Ramos (cell line): ENCODE results near the gene STK11.

Experiments used
- in situ Hi-C: fragments of 300-500 bp; cut with MboI; formaldehyde crosslinking; loops from one replicate; pipeline ENCODE4 v1.14.3; 2022; ENCODE audit warnings: low sequenced_read_pairs; ENCODE audit not compliant: unreplicated experiment

STK11 gene

DNA sequence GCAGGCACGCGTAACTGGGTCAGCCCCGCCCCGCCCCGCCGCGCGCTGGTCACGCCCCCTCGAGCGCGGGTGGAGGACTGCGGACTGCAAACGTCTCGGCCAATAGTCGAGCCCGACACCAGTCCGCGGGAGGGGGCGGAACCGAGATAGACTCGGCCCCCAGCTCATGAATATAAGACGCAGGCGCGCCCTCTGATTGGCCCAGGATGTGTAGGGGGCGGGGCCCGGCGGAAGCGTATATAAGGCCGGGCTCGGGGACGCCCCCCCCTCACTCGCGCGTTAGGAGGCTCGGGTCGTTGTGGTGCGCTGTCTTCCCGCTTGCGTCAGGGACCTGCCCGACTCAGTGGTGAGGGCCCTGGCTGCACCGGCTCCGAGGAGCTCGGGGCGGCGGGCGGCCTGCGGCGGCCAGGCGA is 63.5 kb downstream of the STK11 start, which contains the start of gene CIRBP:
Gene CIRBP, plus strand, starts transcription at position 268 of the 413 bp plus-strand sequence. CDS start 1,602 bp downstream, outside the sequence.
- in situ Hi-C loops: no loop called here

DNA sequence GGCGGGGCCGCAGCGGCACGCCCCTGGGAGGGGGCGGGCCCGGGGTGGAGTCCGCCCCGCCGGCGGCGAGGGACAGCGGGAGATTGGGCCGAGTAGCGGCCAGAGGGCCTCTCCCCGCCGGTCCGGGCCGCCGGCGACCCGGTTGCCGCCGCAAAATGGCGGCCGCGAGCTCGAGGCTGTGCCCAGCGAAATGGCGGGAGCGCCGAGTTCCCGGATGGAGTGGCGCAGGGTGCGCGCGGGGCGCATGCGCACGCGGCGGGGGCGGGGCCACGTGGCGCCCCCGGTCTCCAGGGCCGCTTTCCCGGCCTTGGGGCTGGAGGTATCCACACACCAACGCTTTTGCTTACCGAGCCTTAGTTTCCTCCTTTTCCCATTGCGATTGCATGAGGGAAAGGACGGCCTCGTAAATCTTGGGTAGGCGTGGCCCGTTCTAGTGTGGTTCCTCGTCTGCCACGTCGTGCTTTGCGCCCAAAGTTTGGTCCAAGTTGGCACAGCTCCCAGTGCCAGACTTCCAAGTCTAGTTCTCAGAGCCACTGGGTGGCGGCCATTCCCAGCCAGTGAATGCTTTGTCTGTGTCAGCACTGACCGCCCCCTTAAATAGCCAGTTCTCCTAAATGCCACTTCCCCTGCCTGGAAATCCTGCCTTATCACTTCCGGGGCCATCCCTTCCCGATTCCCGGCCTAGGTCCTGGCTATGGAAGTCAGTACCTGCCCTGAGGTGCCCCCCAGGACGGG is 64.1 kb downstream of the STK11 start:
- in situ Hi-C loops: no loop called here

DNA sequence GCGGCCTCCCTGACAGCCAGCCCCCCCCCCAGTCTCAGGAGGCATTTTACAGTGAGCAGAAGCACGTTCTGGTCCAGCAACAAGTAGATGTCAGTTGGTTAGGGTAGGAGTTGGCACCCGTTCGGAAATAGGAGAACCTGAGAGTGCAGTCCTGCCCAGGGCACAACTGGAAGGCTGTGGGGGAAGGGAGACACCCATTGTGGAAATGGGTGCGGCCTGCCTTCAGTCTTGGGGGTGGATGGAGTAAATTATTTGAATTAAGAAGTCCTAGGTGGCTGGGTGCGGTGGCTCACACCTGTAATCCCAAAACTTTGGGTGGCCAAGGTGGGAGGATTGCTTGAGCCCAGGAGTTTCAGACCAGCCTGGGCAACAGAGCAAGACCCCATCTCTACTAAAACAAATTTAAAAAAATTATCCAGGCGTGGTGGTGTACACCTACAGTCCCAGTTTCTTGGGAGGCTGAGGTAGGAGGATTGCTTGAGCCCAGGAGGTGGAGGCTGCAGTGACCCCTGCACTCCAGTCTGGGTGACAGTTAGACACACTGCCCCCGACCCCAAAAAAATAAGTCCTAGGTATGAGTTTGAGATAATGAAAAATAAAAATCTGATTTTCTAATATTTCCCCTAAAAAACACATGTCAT is 64.8 kb downstream of the STK11 start:
- in situ Hi-C loops: no loop called here

DNA sequence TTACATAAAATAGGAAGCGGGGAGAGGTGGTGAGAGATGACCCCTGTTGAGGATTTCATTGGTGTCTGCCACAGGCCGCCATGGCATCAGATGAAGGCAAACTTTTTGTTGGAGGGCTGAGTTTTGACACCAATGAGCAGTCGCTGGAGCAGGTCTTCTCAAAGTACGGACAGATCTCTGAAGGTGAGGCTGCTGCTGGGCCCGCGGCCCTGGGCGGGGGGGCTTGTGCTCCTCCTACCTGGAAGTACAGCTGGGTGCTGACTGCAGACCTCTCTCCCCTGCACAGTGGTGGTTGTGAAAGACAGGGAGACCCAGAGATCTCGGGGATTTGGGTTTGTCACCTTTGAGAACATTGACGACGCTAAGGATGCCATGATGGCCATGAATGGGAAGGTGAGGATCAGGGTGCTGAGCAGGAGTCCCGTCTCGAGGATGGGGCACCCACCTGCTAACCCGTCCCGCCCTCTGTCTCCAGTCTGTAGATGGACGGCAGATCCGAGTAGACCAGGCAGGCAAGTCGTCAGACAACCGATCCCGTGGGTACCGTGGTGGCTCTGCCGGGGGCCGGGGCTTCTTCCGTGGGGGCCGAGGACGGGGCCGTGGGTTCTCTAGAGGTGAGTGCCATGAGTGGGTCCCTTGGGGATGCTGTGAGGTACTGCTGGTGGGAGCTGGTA is 65.4 kb downstream of the STK11 start:
- in situ Hi-C loops: no loop called here

DNA sequence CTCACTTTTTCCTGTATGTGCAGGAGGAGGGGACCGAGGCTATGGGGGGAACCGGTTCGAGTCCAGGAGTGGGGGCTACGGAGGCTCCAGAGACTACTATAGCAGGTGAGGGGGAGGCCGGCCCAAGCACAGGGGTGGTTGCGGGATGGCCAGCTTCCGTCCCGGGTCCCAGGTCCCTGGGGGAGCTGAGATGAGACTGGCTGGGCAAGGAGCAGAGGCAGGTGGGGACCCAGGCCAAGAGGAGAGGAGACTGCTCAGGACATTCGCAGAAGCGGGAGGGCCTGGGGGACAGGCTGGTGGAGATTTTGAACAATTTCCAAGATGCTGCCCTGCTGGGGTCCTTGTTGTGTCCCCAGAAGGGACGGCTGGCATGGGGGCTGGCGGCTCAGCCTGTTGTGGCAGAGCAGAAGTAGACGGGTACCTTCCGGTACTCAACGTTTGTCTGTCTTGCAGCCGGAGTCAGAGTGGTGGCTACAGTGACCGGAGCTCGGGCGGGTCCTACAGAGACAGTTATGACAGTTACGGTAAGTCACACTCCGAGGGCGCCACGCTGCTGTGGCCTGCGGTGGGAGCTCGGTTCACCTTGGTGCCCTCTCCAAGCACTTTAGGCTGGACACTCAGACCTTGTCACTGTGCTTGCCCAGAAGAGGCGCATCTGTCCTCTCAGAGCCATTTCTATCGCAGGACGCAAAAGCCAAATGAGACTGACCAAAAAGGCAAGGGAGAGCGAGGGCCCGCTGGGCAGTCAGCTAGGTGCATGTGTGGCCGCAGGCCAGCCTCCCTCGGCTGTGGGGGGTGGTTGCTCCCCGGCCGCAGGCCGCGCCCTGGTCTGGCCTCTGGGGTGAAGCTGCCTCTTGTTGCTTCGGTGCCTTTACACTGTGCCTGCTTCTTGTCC is 66.2 kb downstream of the STK11 start:
- in situ Hi-C loops: no loop called here

DNA sequence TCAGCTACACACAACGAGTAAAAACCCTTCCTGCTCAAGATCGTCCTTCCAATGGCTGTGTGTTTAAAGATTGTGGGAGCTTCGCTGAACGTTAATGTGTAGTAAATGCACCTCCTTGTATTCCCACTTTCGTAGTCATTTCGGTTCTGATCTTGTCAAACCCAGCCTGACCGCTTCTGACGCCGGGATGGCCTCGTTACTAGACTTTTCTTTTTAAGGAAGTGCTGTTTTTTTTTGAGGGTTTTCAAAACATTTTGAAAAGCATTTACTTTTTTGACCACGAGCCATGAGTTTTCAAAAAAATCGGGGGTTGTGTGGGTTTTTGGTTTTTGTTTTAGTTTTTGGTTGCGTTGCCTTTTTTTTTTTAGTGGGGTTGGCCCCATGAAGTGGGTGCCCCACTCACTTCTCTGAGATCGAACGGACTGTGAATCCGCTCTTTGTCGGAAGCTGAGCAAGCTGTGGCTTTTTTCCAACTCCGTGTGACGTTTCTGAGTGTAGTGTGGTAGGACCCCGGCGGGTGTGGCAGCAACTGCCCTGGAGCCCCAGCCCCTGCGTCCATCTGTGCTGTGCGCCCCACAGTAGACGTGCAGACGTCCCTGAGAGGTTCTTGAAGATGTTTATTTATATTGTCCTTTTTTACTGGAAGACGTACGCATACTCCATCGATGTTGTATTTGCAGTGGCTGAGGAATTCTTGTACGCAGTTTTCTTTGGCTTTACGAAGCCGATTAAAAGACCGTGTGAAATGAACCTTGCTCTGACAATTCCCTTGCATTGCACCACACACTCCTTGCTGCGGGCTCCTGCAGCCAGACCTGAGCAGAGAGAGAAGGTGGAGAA is 67.1 kb downstream of the STK11 start:
- in situ Hi-C loops: no loop called here

DNA sequence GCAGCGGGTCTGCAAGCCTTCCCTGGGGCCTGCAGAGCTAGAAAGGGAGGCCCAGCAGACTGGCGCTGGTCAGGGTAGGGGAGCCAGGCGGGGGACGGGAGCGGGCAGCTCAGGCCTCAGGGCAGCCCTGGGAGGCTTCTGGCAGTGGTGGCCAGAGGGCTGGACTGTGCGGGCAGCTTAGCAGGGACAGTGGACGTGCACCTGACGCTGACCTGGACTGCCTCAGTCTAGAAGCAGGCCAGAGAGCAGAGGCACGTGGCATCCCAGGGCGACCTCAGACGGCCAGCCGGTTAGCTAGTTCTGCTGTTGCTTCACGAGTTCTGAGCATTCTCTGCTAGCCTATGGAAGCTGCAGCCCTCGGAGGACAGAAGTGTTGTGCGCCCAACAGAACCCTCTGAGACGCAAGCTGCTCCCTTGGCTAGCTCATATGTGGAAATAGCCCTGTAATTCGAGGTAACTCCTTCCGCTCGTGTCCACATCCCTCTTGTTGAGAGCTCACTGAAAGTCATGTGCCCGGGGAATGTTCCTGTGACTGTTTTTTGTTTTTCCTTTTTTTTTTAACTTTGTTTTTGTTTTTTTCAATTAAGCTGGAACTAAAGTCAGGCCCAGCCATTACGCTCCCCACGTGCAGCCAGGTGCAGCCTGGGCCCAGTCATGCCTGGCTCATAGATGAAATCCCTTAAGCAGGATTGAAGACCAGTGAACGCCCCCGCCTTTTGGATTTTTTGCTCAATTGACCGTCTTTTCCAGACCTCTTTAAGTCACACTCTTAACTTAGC is 67.9 kb downstream of the STK11 start:
- in situ Hi-C loops: no loop called here

DNA sequence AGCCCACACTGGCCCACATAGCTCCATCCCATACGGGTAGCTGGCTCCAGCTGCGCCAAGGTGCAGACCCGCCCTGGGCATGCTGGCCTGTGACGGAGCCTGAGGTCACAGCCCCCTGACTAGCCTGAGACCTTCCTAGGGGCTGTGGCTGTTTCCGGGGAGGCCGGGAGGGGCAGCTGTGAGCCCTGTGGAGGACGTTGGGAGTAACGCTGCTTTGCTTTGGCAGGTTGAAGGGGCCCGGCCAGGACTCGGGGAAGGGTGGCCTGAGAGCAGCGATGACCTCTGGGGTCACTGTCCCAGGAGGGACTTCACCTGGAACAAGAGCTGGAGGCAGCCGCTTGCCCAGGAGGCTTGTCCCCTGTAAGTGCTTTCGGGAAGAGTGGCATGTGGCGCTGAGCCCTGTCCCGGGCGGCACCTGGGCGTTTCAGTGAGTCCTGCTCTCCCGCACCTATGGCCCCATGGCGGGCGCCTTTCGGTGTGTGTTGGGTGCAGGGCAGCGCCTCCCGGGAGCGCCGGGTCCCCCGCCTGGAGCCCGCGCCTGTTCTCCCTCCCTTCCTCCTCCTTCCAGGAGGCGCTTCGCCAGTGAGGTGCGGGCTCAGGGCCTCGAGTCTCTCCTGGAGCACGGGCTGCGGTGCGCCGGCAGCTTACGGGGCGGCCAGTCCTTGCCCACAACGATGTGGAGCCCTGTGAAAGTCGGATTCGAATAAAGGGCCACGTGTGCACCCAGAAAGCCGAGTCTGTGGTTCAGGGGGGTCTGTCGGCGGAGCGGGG is 68.7 kb downstream of the STK11 start:
- in situ Hi-C loops: no loop called here

DNA sequence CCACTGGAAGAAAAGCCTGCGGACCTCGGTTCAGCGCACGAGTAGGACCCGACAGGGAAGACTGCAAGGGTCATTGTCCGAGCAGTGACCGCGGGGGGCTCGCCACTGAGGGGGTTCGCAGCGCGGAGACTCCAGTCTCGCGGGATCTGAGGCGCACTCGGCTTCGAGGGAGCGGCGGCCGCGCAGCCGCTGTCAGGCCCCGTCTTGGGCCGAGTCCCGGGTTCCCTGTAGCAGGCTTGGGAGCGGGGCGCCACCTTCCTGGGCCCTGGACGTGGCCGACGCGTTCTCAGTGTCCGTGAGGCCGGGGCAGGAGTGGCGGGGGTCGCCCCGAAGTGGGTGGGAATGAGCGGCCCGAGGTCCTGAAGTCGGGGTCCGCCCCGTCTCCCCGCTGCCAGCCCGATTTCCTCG is 69.3 kb downstream of the STK11 start:
- in situ Hi-C loops: no loop called here

DNA sequence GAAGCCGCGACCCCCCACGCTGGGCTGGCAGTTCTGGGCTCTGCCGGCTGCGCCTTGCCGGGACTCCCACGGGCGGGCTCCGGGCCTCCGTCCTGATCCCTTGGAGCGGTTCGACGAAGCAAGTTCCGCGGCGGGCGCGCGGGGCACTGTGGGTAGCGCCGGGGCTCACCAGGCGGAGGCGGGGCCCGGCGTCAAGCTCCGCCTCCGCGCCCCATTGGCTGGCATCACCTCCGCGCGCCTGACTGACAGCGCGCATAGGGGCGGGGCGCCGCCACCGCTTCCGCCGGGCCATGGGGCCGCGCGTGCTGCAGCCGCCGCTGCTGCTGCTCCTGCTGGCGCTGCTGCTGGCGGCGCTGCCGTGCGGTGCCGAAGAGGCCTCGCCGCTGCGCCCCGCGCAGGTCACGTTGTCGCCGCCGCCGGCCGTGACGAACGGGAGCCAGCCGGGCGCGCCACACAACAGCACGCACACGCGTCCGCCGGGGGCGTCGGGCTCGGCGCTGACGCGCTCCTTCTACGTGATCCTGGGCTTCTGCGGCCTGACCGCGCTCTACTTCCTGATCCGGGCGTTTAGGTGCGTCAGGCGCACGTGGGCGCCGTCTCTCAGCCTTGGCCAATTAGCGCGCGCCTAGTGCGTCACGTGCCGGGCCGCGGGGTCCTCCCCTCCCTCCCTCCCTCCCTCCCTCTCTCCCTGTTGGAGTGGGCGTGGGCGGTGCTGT is 69.8 kb downstream of the STK11 start, which contains the start of gene FAM174C:
Gene FAM174C, plus strand, starts transcription at position 271 of the 716 bp plus-strand sequence. Its CDS starts 20 bp downstream, at position 291.
- in situ Hi-C loops: no loop called here

DNA sequence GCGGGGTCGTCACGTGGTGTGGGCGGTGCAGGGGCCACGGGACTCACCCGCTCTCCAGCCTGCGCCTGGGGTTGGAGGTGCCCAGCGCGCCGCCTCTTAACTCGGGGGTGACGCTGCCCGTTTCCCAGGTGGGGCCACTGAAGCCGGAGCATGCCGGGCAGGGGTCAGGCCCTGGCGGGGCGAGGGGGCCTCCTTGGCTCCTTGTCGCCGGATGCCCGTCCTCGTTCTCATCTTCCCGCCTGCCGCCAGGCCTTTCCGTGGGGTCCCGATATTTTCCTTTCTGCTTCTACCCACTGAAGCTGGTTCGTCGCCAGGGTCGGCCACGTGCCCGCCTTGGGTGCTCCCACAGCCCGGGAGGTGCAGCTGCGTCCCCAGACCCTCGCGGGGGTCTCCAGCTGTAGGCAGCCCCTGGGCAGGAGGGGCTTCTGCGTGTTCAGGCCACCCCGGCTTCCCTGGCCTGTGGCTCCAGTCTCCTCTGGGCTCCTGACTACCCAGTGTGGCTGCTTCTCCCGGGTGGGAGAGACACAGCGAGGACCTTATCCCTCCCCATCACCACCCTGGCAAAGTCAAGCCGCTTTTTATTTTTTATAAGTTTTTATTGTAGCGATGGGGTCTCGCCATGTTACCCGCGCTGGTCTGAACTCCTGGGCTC is 70.5 kb downstream of the STK11 start:
- in situ Hi-C loops: no loop called here

DNA sequence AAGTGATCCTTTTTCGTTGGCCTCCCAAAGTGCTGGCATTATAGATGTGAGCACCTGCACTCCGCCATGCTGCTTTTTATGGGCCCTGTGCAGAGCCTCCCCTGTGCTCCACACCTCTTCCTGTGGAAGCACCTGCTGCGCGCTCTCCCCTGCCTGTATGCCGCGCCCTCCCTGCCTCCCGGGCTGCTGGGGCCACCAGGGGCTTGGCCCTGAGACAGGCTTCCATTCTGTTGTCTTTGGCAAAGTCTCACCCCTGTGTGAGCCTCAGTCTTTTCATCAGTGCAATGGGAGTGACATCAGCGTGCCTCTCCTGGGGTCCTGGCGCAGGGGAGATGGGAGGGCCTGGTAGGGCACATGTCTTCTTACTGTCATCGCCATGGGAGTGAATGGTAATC is 71.0 kb downstream of the STK11 start:
- in situ Hi-C loops: no loop called here

DNA sequence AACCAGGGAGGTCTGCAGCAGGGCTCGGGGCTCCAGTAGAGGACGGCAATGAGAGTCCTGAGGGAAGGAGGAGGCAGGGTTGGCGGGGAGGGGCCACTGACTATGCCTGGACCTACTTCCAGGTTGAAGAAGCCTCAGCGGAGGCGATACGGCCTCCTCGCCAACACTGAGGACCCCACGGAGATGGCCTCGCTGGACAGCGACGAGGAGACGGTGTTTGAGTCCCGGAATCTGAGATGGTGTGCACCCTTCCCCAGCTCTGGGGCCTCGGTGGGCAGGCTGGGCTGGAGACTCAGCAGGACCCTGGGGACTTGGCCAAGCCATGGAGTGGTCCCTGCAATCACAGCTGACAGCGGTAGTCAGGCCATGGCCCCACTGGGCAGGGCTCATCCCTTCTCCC is 71.5 kb downstream of the STK11 start:
- in situ Hi-C loops: no loop called here
